ENCODE results near the gene MRPL45. TPM values are rescaled to one million over a fixed set of nuclear protein-coding genes. Genes with fewer than 3 reads are reported as not detected.

Gene MRPL45
- total and polyA plus RNA-seq, 10 of the 15 experiments (the other 5 are each of a cell fraction or from before 2014, with no cell fraction given), result 37.5 to 128 (median 59.6) TPM

GRCh38 chr17:38317081-38317480 is 20.1 kb downstream of the MRPL45 start:
- Histone ChIP-seq H3K79me2 (ENCODE audit: control insufficient read depth, insufficient read depth, low read length) (no peaks in the 10 kb centered on the region), H3K4me2 (ENCODE audit: control insufficient read depth, insufficient read depth) (no peak overlapping the region), H3K4me3 (no peak overlapping the region), H3K36me3 (ENCODE audit: control insufficient read depth in 2 of 2, insufficient read depth in 2 of 2, low read length in 1 of 2) (peaks cover 0 to 5% of the 10 kb centered on the region in 2 experiments; a peak in 3 of 4 replicates), H3K9me3 (replicated peaks; ENCODE audit: control insufficient read depth, insufficient read depth, low read length) (no peaks in the 10 kb centered on the region), H2AFZ (ENCODE audit: control insufficient read depth, low read depth, low read length) (no peak overlapping the region), H3K27ac (ENCODE audit: control insufficient read depth, insufficient read depth) (no peak overlapping the region), H4K20me1 (ENCODE audit: control insufficient read depth, insufficient read depth) (no peaks in the 10 kb centered on the region), H3K9ac (ENCODE audit: control insufficient read depth, insufficient read depth, low read length) (no peak overlapping the region), H3K27me3 (replicated peaks in 1 of 2; ENCODE audit: control insufficient read depth in 2 of 2, insufficient read depth in 2 of 2, low read length in 1 of 2) (no peaks in the 10 kb centered on the region), H3K4me1 (ENCODE audit: control insufficient read depth, insufficient read depth, low read length) (no peaks in the 10 kb centered on the region)
- no TSS peak for BruUV-seq (replicated peaks)
- ChIA-PET POLR2A (interaction anchor here (0.7 kb wide), 1 partner anchor 20 kb away, joined by 5 read pairs; no protein-coding TSS in a partner anchor), RAD21 (ENCODE audit: unreplicated experiment) (no interaction called here), SMC1A (ENCODE audit: uncharacterized antibody, unreplicated experiment) (interaction anchor here (0.6 kb wide), 1 partner anchor 351 kb away, joined by 3 read pairs; no protein-coding TSS in a partner anchor), CTCF (interaction anchor here (0.7 kb wide), 1 partner anchor 17 kb away, joined by 3 read pairs; no protein-coding TSS in a partner anchor)
- ATAC-seq (no peak), DNase-seq (ENCODE audit: low read depth, low spot score) (no peak), FAIRE-seq (no peak)
- in situ Hi-C loops (cut with MboI), result no loop called here
- intact Hi-C loops (cut with micrococcal nuclease; ENCODE audit: unreplicated experiment), result no loop called here
- TF ChIP-seq ZBTB33 (IDR thresholded peaks at IDR 0.05) (no peak), CEBPB (IDR thresholded peaks at IDR 0.05; ENCODE audit: borderline replicate concordance in 1 of 2, low read depth in 2 of 2, low read length in 2 of 2) (no peak), ZNF384 (IDR thresholded peaks at IDR 0.05; ENCODE audit: borderline replicate concordance, low read depth, low read length) (no peak), NR2F1 (conservative IDR thresholded peaks at IDR 0.05) (no peak), SMAD5 (IDR thresholded peaks at IDR 0.05; ENCODE audit: low read depth) (no peak), REST (IDR thresholded peaks at IDR 0.05; ENCODE audit: low read depth, low read length) (no peak), SREBF2 (IDR thresholded peaks at IDR 0.05; ENCODE audit: low read length) (no peak), ZBED1 (IDR thresholded peaks at IDR 0.05; ENCODE audit: borderline replicate concordance) (no peak), CEBPZ (IDR thresholded peaks at IDR 0.05; ENCODE audit: low read depth, low read length) (no peak), YBX1 (IDR thresholded peaks at IDR 0.05) (no peak)
- 92% methylated on average over 3 of the region's 3 CpGs for WGBS (ENCODE audit: insufficient coverage, insufficient replicate concordance, low lambda C conversion rate, missing lambda C conversion rate)

Data from GM12878 (cell line).